ENCODE results near the gene ARTN.

ARTN gene

GRCh38 chr1:43985984-43986595, 52.5 kb downstream of the ARTN start:
- no peak for DNase-seq (ENCODE audit: low spot score)

- DNase-seq (ENCODE audit: low spot score), result no peak
These were observed 53.1 kb downstream of the ARTN start for GRCh38 chr1:43986712-43987111.
